Measurements from ENCODE around the gene TLN1. TPM values are rescaled to one million over a fixed set of nuclear protein-coding genes. Genes with fewer than 3 reads are reported as not detected.

Gene TLN1
- total and polyA plus RNA-seq, 2 of the 8 experiments (the other 6 are each of a cell fraction or from before 2014, with no cell fraction given): 28.1 to 90.1 TPM

GRCh38 chr9:35705836-35706430, 26.1 kb downstream of the TLN1 start (continued):
- TF ChIP-seq, protein P1, sequence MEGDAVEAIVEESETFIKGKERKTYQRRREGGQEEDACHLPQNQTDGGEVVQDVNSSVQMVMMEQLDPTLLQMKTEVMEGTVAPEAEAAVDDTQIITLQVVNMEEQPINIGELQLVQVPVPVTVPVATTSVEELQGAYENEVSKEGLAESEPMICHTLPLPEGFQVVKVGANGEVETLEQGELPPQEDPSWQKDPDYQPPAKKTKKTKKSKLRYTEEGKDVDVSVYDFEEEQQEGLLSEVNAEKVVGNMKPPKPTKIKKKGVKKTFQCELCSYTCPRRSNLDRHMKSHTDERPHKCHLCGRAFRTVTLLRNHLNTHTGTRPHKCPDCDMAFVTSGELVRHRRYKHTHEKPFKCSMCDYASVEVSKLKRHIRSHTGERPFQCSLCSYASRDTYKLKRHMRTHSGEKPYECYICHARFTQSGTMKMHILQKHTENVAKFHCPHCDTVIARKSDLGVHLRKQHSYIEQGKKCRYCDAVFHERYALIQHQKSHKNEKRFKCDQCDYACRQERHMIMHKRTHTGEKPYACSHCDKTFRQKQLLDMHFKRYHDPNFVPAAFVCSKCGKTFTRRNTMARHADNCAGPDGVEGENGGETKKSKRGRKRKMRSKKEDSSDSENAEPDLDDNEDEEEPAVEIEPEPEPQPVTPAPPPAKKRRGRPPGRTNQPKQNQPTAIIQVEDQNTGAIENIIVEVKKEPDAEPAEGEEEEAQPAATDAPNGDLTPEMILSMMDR (IDR thresholded peaks at IDR 0.05; ENCODE audit: control extremely low read depth in 1 of 3, insufficient read depth in 1 of 3, low read depth in 1 of 3, low read length in 3 of 3): no peak
- no peak for TF ChIP-seq CREB1 (IDR thresholded peaks at IDR 0.05)
- TF ChIP-seq SUZ12 (IDR thresholded peaks at IDR 0.05; ENCODE audit: low read length): no peak
- TF ChIP-seq YY1 (IDR thresholded peaks at IDR 0.05; ENCODE audit: low read depth, low read length): no peak
